Activated T-helper 17 cell treated with anti-CD3 and anti-CD28 coated beads, Interleukin-2, amount 50 U/mL, for 72 hours (primary cell): ENCODE measurements around the gene SIRT7. TPM values are rescaled to one million over a fixed set of nuclear protein-coding genes. Genes with fewer than 3 reads are reported as not detected.

Source experiments
- ATAC-seq: fragments of 150-1000 bp; cut with Tn5 transposase; replicated peaks from 2 replicates; pipeline ENCODE4 v1.10.0; 2021; ENCODE audit warnings: mild to moderate bottlenecking, moderate library complexity
- H3K27ac Mint-ChIP-seq: one replicate; pipeline ENCODE4 v1.8.0; 2022; ENCODE audit warnings: mixed read lengths
- H3K27me3 Mint-ChIP-seq: one replicate; pipeline ENCODE4 v1.8.0; 2022; ENCODE audit warnings: mixed read lengths
- H3K36me3 Mint-ChIP-seq: one replicate; pipeline ENCODE4 v1.8.0; 2022; ENCODE audit warnings: low read depth, mild to moderate bottlenecking, mixed read lengths
- H3K4me1 Mint-ChIP-seq: one replicate; pipeline ENCODE4 v1.8.0; 2022; ENCODE audit warnings: mixed read lengths
- H3K4me3 Mint-ChIP-seq: one replicate; pipeline ENCODE4 v1.8.0; 2022; ENCODE audit warnings: mild to moderate bottlenecking, mixed read lengths
- H3K9me3 Mint-ChIP-seq: one replicate; pipeline ENCODE4 v1.8.0; 2022; ENCODE audit warnings: mixed read lengths
- total RNA-seq, 2 donors: library from RNA; stranded (reverse); gene quantifications; one replicate each; pipeline ENCODE4 v1.2.3, GENCODE V29; 2022

The SIRT7 gene
- total RNA-seq, 2 donors from 2014 or later, result 41.3 to 47.5 TPM

DNA sequence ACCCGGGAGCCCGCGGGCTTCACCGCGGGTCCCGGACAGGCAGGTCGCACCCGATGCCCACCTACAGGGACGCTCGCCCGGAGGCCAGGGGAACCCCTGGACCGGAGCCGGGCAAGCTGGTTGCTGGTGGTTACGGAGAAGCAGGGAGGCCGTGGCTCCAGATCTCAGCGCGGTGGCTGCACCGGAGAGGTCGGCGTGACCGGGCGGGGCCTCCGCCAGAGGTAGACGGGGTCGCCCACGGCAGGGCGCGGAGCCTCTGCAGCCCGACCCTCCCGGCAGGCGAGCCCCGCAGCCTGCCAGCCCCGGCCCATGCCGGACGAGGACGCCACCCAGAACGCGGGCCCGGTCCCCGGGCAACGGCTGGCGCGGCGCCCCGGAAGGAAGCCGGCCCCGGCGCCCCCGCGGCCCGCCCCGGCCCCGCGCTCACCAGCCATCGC lies 7.1 kb downstream of the SIRT7 start:
- peaks cover 40% of the 10 kb centered on the region for H3K36me3 Mint-ChIP-seq
- H3K4me3 Mint-ChIP-seq, result peak overlapping the region; percentile 67
- H3K27me3 Mint-ChIP-seq, result no peaks in the 10 kb centered on the region
- H3K4me1 Mint-ChIP-seq, result no peaks in the 10 kb centered on the region
- H3K9me3 Mint-ChIP-seq, result no peaks in the 10 kb centered on the region
- peak; percentile 38 for ATAC-seq
- no peak overlapping the region for H3K27ac Mint-ChIP-seq

DNA sequence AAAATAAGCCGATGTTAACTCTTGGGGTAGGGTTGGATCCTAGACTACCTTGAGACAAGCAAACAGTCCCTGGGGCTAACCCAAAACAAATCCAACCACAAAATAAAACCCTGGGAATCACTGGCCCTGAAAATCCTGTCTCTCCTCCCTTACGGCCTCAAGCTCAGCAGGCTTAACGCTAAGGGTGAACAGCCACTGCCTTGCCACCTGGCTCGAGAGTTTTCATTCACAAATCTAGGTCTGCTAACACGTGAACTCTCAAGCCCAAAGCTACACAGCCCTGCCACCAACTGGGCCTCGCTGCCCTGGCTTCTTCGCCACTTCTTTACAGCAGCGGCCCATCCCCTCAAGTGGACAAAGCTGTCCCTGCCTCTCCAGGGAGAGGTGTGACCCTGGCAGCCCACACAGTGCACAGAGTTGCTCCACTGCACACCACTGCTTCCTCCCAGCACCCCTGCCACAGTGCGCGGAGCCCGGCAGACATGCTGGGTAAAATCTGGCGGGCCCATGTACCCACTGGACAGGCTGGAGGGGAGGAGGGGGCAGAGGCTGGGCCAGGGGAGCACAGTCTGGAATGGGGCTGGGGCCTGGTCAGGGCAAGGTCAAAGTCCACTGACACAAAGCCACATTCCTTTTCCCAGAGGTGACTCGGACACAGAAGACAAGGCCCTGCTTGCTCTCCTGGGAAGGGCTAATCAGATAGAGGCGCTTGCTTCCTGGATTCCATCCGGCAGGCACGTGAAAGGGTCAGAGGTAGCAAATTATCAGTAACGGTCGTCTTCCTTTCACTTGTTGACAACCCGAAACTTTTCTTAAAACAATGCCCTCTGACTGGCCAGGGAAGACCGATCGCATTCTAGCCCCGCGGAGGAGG lies 7.8 kb downstream of the SIRT7 start:
- Mint-ChIP-seq H3K27ac (no peak overlapping the region), H3K36me3 (peaks cover 33% of the 10 kb centered on the region), H3K4me3 (peak overlapping the region; percentile 67), H3K9me3 (no peaks in the 10 kb centered on the region), H3K27me3 (no peaks in the 10 kb centered on the region), H3K4me1 (no peaks in the 10 kb centered on the region)
- no peak for ATAC-seq

DNA sequence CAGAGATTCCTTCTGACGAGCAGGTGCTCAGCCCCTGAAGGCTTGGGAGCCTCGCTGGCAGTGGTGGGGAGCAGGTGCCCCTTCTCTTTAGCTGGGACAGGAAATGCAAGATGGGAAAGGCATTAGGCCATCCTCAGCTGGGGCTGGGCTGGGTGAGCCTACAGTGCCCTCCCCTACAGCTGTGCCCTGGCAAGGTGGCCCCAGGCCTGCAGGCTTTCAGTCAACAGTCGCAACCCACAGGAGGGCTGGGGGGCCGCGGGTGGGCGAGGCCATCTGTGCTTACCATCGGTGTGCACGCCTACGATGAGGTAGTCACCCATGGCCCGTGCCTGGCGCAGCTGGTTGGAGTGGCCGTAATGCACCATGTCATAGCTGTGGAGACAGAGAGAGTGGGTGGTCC lies 8.7 kb downstream of the SIRT7 start:
- no peak overlapping the region for H3K27ac Mint-ChIP-seq
- no peaks in the 10 kb centered on the region for H3K9me3 Mint-ChIP-seq
- peak overlapping the region; percentile 67 for H3K4me3 Mint-ChIP-seq
- H3K27me3 Mint-ChIP-seq, result no peaks in the 10 kb centered on the region
- H3K4me1 Mint-ChIP-seq, result no peaks in the 10 kb centered on the region
- H3K36me3 Mint-ChIP-seq, result peaks cover 25% of the 10 kb centered on the region
- no peak for ATAC-seq

DNA sequence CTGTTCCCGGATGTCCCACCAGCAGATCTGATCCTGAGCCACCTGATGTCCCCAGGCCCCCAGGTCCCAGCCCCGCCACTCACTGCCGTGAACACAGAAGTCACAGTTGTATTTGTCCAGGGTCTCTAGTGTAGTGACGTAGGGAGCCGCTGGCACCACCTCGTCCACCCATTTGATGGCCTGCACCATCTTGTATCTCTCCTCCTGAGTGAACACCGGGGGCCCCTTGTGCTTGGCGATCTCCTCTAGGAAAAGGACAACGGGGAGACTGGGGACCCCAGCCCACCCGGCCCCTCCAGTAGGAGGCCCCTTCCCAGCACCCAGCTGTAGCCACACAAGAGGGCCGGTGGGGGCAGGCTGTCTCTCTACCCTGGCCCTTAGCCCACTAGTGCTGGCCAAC lies 9.2 kb downstream of the SIRT7 start:
- no peaks in the 10 kb centered on the region for H3K27me3 Mint-ChIP-seq
- H3K4me1 Mint-ChIP-seq, result no peaks in the 10 kb centered on the region
- peaks cover 22% of the 10 kb centered on the region for H3K36me3 Mint-ChIP-seq
- no peak for ATAC-seq
- no peaks in the 10 kb centered on the region for H3K9me3 Mint-ChIP-seq
- no peak overlapping the region for H3K27ac Mint-ChIP-seq
- no peak overlapping the region for H3K4me3 Mint-ChIP-seq

DNA sequence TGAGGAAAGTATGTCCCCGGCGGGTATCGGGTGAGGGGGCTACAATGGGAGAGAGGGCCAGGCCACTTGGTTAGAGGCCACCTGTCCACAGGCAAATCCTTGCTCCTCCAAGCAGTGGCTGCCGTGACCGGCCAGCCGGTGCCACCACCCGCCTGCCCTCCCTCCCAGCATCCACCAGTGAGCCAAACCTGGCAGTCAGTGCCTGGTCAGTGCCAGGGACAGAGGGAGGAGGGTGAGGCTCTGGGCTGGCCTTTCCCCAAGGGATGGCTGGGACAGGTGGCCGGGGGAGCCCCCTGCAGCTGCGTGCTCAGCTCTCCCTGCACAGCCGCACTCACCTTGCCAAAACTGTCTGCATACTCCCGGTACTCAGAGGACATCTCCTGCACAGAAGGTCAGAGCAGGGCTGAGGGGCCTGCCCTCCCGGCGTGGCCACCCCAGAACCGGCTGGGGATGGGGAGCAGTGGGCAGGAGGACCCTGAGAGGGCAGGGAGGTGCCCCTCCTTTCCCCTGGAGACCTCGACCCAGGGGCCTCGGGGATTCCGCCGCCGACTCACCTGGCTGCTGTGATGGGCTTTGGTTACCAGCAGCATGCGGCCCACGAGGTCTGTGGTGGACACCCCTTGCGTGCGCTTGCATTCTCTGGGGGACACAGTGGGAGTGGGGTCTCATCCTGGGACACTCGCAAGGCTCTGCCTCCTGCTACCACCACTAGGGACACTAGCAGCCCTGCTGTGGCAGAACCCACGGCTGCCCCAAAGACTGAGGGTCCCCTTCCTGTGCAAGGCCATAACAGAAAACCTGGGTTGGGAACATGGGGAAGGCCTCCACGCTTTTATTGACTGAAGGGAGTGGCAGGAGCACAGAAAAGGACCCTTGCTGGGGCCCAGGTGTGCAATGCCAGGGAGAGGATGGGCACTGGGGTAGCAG lies 10.5 kb downstream of the SIRT7 start:
- Mint-ChIP-seq H3K27me3 (no peaks in the 10 kb centered on the region), H3K4me3 (no peak overlapping the region), H3K36me3 (peaks cover 11% of the 10 kb centered on the region), H3K9me3 (no peaks in the 10 kb centered on the region), H3K27ac (no peak overlapping the region), H3K4me1 (no peaks in the 10 kb centered on the region)
- ATAC-seq, result no peak

DNA sequence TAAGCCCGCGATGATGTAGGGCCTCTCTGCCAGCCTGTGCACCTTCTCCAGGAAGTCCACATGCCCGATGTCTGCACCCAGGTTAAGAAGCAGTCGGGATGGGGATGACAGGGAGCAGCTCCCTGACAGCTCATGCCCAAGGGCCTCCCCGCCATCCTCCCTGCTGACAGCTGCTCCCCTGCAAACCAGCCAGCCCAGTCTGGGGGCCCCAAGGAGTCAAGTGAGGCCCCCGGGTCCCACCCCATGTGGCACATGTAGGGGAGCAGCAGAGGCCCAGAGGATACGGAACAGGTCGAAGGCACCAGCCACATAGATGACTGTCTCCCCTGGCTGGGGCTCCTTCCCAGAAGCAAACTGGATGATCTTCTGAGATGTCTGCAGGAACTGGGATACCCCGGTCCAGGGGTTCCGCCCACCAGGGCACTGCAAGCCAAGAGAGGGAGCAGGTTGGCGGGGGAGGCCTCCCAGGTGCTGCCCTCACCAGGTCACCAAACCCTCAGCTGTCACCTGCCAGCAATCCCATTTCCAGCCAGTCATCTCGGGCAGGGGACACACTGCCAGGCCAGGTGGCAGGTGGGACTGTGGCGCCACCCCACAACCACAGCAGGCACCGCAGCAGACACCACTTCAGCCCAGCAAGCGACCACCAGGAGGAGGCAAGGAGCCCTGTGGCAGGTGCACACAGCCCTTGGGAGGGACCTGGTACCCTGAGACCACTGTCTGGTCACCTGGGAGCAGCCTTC lies 11.3 kb downstream of the SIRT7 start:
- ATAC-seq, result no peak
- Mint-ChIP-seq H3K9me3 (no peaks in the 10 kb centered on the region), H3K27me3 (no peaks in the 10 kb centered on the region), H3K36me3 (peaks cover 3% of the 10 kb centered on the region), H3K4me1 (no peaks in the 10 kb centered on the region), H3K27ac (no peak overlapping the region), H3K4me3 (no peak overlapping the region)

DNA sequence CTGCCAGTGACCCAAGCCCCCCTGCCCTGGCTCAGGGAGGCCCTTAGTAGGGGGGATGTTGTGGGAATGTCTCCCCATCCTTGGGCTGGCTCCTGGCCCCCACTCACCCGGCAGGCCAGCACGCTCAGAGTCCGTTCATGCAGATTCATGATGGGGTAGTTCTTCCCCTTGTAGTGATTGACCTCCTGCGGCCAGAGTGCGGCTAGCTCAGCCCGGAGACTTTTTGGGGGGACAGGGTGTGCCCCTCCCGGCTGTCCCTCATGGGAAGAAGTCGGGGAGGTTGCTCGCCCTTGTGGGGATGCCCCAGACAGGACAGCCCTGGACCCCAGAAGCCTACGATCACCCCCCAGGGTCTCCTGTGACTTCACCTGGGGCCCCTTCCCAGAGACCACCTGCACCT lies 12.0 kb downstream of the SIRT7 start:
- no peaks in the 10 kb centered on the region for H3K9me3 Mint-ChIP-seq
- peaks cover 4% of the 10 kb centered on the region for H3K27me3 Mint-ChIP-seq
- H3K4me1 Mint-ChIP-seq, result peaks cover 4% of the 10 kb centered on the region
- no peak overlapping the region for H3K4me3 Mint-ChIP-seq
- ATAC-seq, result no peak
- no peak overlapping the region for H3K27ac Mint-ChIP-seq
- H3K36me3 Mint-ChIP-seq, result peaks cover 3% of the 10 kb centered on the region

DNA sequence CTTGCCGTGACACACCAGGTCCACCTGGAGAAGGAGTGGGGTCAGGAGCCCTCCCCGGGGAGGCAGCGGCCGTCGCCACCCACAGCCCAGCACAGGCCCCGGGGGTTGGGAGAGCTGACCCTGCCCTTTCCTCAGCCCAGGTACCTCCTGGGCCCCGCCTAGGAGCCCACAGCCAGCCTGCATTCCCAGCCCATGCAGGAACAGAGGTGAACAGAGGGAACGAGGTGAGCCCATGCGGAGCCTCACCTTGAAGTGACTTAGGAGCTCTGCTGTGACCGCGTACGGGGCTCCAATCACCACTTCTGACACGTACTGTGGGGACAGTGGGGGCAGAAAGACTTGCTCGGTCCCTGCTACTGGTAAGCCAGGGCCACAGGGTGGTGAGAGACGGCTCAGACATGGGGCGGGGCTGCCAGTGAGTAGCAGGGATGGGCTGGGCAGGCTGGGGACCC lies 12.5 kb downstream of the SIRT7 start:
- H3K36me3 Mint-ChIP-seq, result peaks cover 9% of the 10 kb centered on the region
- H3K27me3 Mint-ChIP-seq, result peaks cover 7% of the 10 kb centered on the region
- ATAC-seq, result no peak
- peaks cover 8% of the 10 kb centered on the region for H3K4me1 Mint-ChIP-seq
- no peak overlapping the region for H3K27ac Mint-ChIP-seq
- no peak overlapping the region for H3K4me3 Mint-ChIP-seq
- H3K9me3 Mint-ChIP-seq, result no peaks in the 10 kb centered on the region

DNA sequence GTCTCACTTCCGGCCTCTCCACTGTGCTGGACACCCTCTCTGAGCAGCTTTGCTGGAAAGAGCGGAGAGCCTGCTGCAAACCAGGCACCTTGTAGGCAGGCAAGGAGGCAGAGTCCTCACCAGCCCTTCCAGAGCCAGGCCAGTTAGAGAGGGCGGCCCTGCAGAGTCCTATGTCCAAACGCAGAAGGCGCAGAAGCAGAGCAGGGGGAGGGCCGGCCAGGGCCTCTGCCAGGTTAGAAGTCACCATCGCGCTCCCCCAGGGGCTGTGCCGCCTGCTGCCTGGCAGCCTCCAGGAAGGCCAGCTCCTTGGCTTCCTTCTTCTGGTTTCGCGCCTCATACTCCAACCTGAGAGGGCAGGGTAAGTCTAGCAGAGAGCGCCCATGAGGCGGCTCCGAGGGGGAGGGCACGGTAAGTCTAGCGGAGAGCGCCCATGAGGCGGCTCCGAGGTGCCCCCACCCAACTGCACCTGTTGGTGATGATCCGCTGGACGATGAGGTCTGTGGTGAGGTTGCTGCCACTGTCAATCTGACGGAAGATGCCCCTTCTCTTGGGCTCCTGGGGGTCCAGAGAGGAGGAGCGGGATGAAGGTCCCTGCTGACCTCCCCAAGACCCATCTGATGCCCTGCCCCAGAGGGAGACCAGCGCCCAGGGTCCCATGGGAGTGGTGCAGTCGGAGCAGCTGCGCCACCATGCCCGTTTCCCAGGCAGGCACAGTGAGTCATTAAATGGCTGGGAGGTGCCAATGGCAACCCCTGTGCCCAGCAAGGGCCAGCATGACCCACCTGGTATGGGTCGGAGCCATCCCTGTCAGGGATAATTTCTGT lies 13.2 kb downstream of the SIRT7 start:
- ATAC-seq, result no peak
- H3K4me3 Mint-ChIP-seq, result no peak overlapping the region
- no peaks in the 10 kb centered on the region for H3K9me3 Mint-ChIP-seq
- peaks cover 7% of the 10 kb centered on the region for H3K27me3 Mint-ChIP-seq
- peaks cover 15% of the 10 kb centered on the region for H3K36me3 Mint-ChIP-seq
- peaks cover 8% of the 10 kb centered on the region for H3K4me1 Mint-ChIP-seq
- no peak overlapping the region for H3K27ac Mint-ChIP-seq

DNA sequence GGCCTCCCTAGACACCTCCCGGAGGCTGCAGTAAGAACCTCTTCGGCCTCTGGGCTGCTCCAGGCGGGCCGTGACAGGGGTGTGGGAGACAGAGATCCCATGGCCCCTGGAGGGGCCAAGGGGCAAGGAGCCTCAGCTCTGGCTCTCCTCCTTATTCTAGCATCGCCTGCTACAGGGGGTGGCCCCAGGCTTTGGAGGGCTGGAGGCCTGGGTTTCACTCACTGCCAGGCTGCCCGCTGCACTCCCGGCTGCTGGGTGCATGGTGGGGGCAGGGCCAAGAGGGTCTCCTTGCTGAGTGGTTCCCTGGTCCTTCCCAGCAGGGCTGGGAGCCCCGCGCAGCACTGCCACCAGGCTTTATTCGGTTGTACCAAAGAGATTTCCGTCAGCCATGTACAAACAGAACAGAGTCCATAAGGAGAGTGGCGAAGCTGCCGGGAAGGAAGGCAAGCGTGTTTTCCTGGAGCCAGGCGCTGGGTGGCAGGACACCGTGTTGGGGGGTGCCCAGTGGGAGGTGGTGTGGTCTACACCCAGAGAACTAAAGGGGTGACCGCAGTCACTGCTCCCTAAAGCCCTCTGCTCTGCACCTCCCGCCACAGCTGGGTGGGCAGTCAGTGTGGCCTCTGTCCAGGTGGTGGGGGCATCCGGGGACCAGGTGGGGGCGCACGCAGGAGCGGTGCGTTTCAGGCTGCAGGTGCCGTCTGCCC lies 13.9 kb downstream of the SIRT7 start:
- peaks cover 8% of the 10 kb centered on the region for H3K4me1 Mint-ChIP-seq
- no peak overlapping the region for H3K27ac Mint-ChIP-seq
- peaks cover 7% of the 10 kb centered on the region for H3K27me3 Mint-ChIP-seq
- H3K4me3 Mint-ChIP-seq, result no peak overlapping the region
- peaks cover 23% of the 10 kb centered on the region for H3K36me3 Mint-ChIP-seq
- no peak for ATAC-seq
- no peaks in the 10 kb centered on the region for H3K9me3 Mint-ChIP-seq

DNA sequence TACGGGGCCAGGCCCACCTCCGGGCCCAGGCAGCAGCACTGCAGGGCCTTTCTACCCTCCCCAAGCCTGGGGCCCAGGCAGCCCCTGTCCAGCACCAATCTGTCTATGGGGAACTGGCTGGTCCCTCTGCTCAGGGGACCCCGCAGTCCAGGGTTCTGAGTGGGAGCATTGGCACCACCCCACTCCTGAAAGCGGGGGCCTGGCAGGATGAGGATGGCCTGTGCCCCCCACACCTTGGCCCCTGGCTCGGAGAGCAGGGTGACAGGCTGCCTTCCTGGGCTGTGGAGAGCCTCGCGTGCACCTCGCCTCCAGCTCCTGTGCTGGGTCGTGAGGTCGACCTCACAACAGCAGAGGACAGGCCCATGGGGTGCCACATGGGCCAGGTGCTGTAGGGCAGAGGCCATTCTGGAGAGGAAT lies 14.6 kb downstream of the SIRT7 start:
- Mint-ChIP-seq H3K36me3 (peaks cover 29% of the 10 kb centered on the region), H3K27ac (no peak overlapping the region), H3K4me3 (no peak overlapping the region), H3K27me3 (peaks cover 7% of the 10 kb centered on the region), H3K4me1 (peaks cover 8% of the 10 kb centered on the region), H3K9me3 (no peaks in the 10 kb centered on the region)
- ATAC-seq, result no peak

DNA sequence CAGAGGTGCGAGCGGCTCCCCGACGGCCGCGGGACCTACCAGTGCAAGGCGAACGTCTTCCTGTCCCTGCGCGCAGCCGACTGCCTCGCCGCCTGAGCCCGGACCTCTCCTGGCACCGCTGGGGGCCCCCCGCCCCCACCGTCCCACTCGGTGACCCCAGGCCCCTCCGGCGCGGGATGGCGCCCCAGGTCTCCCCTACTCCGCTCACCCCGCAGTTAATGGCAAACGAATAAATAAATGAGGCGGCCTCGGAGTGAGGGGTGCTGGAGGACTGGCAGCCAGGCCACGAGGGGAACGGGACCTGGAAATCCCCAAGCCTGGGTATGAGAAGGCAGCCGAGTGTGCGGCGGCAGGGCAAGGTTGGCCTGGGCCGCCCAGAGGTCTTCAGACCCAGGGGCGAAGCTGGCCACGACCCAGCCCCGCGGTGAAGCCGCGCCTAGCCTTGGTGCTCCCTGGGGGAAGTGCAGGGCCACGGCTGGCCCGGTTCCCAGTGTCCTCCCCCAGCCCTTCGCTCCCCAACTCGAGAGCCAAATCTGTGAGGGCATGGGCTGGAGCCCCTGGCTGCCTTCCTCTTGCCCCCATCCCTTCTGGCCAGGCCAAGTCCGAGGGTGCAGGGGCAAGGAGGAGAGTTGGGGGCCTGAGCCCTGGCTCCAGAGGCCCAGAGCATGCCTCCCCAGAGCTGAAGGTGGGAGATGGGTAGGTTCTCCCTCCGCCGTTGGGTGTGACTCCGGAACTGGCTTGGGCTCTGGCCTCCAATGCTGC lies 15.1 kb downstream of the SIRT7 start:
- Mint-ChIP-seq H3K4me1 (peaks cover 8% of the 10 kb centered on the region), H3K9me3 (no peaks in the 10 kb centered on the region), H3K36me3 (peaks cover 35% of the 10 kb centered on the region), H3K27me3 (peaks cover 7% of the 10 kb centered on the region), H3K27ac (no peak overlapping the region), H3K4me3 (no peak overlapping the region)
- ATAC-seq, result peak; percentile 27
